Measurements from ENCODE around the gene RBM5.

RBM5 gene

GRCh38 chr3:50139308-50139707 lies 50.6 kb downstream of the RBM5 start:
- no peak for DNase-seq

GRCh38 chr3:50139718-50140423 lies 51.2 kb downstream of the RBM5 start:
- no peak for DNase-seq

- DNase-seq = no peak
These were observed 52.3 kb downstream of the RBM5 start for GRCh38 chr3:50140990-50141389.

GRCh38 chr3:50146316-50146901 lies 57.7 kb downstream of the RBM5 start:
- DNase-seq = no peak

- no peak for DNase-seq
These were observed 58.3 kb downstream of the RBM5 start for GRCh38 chr3:50147016-50147415.

GRCh38 chr3:50147447-50147846 lies 58.7 kb downstream of the RBM5 start:
- DNase-seq = no peak

- DNase-seq = no peak
These were observed 59.1 kb downstream of the RBM5 start for GRCh38 chr3:50147861-50148260.

GRCh38 chr3:50150404-50150750 lies 61.7 kb downstream of the RBM5 start:
- no peak for DNase-seq

- DNase-seq = no peak
These were observed 62.4 kb downstream of the RBM5 start for GRCh38 chr3:50150863-50151686.

GRCh38 chr3:50151728-50152127 lies 63.0 kb downstream of the RBM5 start:
- no peak for DNase-seq

GRCh38 chr3:50153782-50154475 lies 65.2 kb downstream of the RBM5 start:
- DNase-seq = no peak

GRCh38 chr3:50154476-50154839 lies 65.7 kb downstream of the RBM5 start:
- no peak for DNase-seq

GRCh38 chr3:50154840-50155490 lies 66.2 kb downstream of the RBM5 start, which contains the start of gene SEMA3F:
Gene SEMA3F (plus strand): TSS chr3:50155324. CDS start chr3:50159623, 4,299 bp downstream.
- peak; percentile 67 for DNase-seq

- DNase-seq = no peak
These were observed 66.8 kb downstream of the RBM5 start for GRCh38 chr3:50155491-50155878.

GRCh38 chr3:50155891-50156290 lies 67.2 kb downstream of the RBM5 start:
- DNase-seq = no peak

- no peak for DNase-seq
These were observed 68.1 kb downstream of the RBM5 start for GRCh38 chr3:50156549-50157493.

GRCh38 chr3:50157827-50158529 lies 69.3 kb downstream of the RBM5 start:
- no peak for DNase-seq

- no peak for DNase-seq
These were observed 69.9 kb downstream of the RBM5 start for GRCh38 chr3:50158530-50159146.

GRCh38 chr3:50160561-50160983 lies 71.9 kb downstream of the RBM5 start:
- no peak for DNase-seq

- DNase-seq = no peak
These were observed 72.6 kb downstream of the RBM5 start for GRCh38 chr3:50161320-50161719.
